GM19438 (cell line): ENCODE results near the gene ZNF385B.
"Not testable (repeated sequence)": the region's sequence is repeated elsewhere in the genome, so short reads cannot be mapped to it uniquely, and the experiment has no call there.

Source experiments
- ATAC-seq: cut with Tn5 transposase; IDR thresholded peaks from one replicate; pipeline ENCODE4 v1.9.1; 2021; ENCODE audit warnings: low read depth; ENCODE audit not compliant: unreplicated experiment

Gene ZNF385B

GRCh38 chr2:179645047-179645446, 216.4 kb downstream of the ZNF385B start:
- ATAC-seq: no peak

- no peak for ATAC-seq
These were observed 218.9 kb downstream of the ZNF385B start for GRCh38 chr2:179642462-179642861.

- no peak for ATAC-seq
These were observed 224.4 kb downstream of the ZNF385B start for GRCh38 chr2:179636995-179637394.

- no peak for ATAC-seq
These were observed 225.1 kb downstream of the ZNF385B start for GRCh38 chr2:179636100-179636980.

- not testable (repeated sequence) for ATAC-seq
These were observed 229.5 kb downstream of the ZNF385B start for GRCh38 chr2:179631769-179632385.

GRCh38 chr2:179629776-179630175, 231.6 kb downstream of the ZNF385B start:
- not testable (repeated sequence) for ATAC-seq

- ATAC-seq: no peak
These were observed 235.2 kb downstream of the ZNF385B start for GRCh38 chr2:179626261-179626660.

GRCh38 chr2:179622635-179623300, 238.6 kb downstream of the ZNF385B start:
- ATAC-seq: no peak

- no peak for ATAC-seq
These were observed 239.3 kb downstream of the ZNF385B start for GRCh38 chr2:179622112-179622511.

GRCh38 chr2:179619947-179620467, 241.4 kb downstream of the ZNF385B start:
- no peak for ATAC-seq

GRCh38 chr2:179614121-179614520, 247.3 kb downstream of the ZNF385B start:
- no peak for ATAC-seq

GRCh38 chr2:179613701-179614100, 247.7 kb downstream of the ZNF385B start:
- ATAC-seq: no peak

GRCh38 chr2:179613299-179613651, 248.1 kb downstream of the ZNF385B start:
- ATAC-seq: no peak

GRCh38 chr2:179612591-179613298, 248.7 kb downstream of the ZNF385B start:
- no peak for ATAC-seq

GRCh38 chr2:179612108-179612507, 249.3 kb downstream of the ZNF385B start:
- no peak for ATAC-seq

- ATAC-seq: no peak
These were observed 255.3 kb downstream of the ZNF385B start for GRCh38 chr2:179606141-179606540.

GRCh38 chr2:179605341-179605740, 256.1 kb downstream of the ZNF385B start:
- ATAC-seq: no peak

GRCh38 chr2:179604598-179604997, 256.8 kb downstream of the ZNF385B start:
- no peak for ATAC-seq

- ATAC-seq: no peak
These were observed 259.0 kb downstream of the ZNF385B start for GRCh38 chr2:179602452-179602851.

- no peak for ATAC-seq
These were observed 265.4 kb downstream of the ZNF385B start for GRCh38 chr2:179596018-179596417.

- no peak for ATAC-seq
These were observed 266.1 kb downstream of the ZNF385B start for GRCh38 chr2:179595284-179595683.
